A673 (cell line): ENCODE measurements around the gene HTR3A.

Experiments
- CTCF ChIP-seq: fragments of 300-800, 200-600 bp; sonication (generic); conservative IDR thresholded peaks from 2 replicates; pipeline ENCODE4 v1.5.1; 2017; ENCODE audit warnings: low read depth, mild to moderate bottlenecking, antibody characterized with exemption, low read length, moderate library complexity, mixed read lengths
- EZH2 ChIP-seq: fragments of 200-600 bp; sonication (generic); IDR thresholded peaks from 2 replicates; pipeline ENCODE4 v1.6.1; 2017; ENCODE audit warnings: borderline replicate concordance, low read depth, mild to moderate bottlenecking, mixed read lengths, antibody characterized with exemption, low read length; ENCODE audit not compliant: poor library complexity, severe bottlenecking

GRCh38 chr11:113949891-113950290 lies 25.0 kb upstream of the HTR3A start:
- no peak for TF ChIP-seq CTCF
- no peak for TF ChIP-seq EZH2
